Cardiac muscle cell (in vitro differentiated cells and primary cell): ENCODE results near the gene KRT37. TPM values are rescaled to one million over a fixed set of nuclear protein-coding genes. Genes with fewer than 3 reads are reported as not detected.
"Not testable (repeated sequence)": the region's sequence is repeated elsewhere in the genome, so short reads cannot be mapped to it uniquely, and the experiment has no call there.

ENCODE experiments used
- DNase-seq, 2 donors: peaks; one replicate each; pipeline versions ENCODE4 v3.0.0 to v3.0.0-alpha.2; 2010 to 2017; ENCODE audit warnings: low read depth in 1 of 2, low spot score in 1 of 2
- H3K27ac ChIP-seq: fragments of 200-600 bp; sonication (generic); 2 replicates; pipeline ENCODE4 v1.5.1; 2016
- H3K27me3 ChIP-seq: fragments of 200-600 bp; sonication (generic); 2 replicates; pipeline ENCODE4 v1.6.0; 2016; ENCODE audit warnings: control low read depth
- H3K36me3 ChIP-seq: fragments of 200-600 bp; sonication (generic); 2 replicates; pipeline ENCODE4 v1.5.1; 2016; ENCODE audit warnings: control low read depth
- H3K4me1 ChIP-seq: fragments of 200-600 bp; sonication (generic); 2 replicates; pipeline ENCODE4 v1.8.1; 2017; ENCODE audit warnings: low read depth, mild to moderate bottlenecking, mixed run types
- H3K4me3 ChIP-seq: fragments of 200-600 bp; sonication (generic); 2 replicates; pipeline ENCODE4 v1.5.1; 2016; ENCODE audit warnings: mild to moderate bottlenecking
- H3K9me3 ChIP-seq: fragments of 200-600 bp; sonication (generic); 2 replicates; pipeline ENCODE4 v1.5.1; 2017; ENCODE audit warnings: low read depth, mild to moderate bottlenecking, control low read depth
- polyA plus RNA-seq: library from polyadenylated mRNA; unstranded; fragments of >200 nt; fragmentation: Nextera tagmentation; extraction: Ambion mirVana; gene quantifications from 2 replicates; pipeline ENCODE4 v1.2.1, GENCODE V29; 2016
- total RNA-seq: library from RNA; depleted of rRNA; stranded (reverse); fragments of >200 nt; gene quantifications from 2 replicates; pipeline ENCODE4 v1.2.3, GENCODE V29; 2016
- TF ChIP-seq, protein P1 (sequence below): IDR thresholded peaks from 2 replicates; pipeline ENCODE4 v1.5.1; 2012; ENCODE audit warnings: low read depth, mild to moderate bottlenecking, low read length

The KRT37 gene
- total and polyA plus RNA-seq, 2 experiments from 2014 or later: not detected

DNA sequence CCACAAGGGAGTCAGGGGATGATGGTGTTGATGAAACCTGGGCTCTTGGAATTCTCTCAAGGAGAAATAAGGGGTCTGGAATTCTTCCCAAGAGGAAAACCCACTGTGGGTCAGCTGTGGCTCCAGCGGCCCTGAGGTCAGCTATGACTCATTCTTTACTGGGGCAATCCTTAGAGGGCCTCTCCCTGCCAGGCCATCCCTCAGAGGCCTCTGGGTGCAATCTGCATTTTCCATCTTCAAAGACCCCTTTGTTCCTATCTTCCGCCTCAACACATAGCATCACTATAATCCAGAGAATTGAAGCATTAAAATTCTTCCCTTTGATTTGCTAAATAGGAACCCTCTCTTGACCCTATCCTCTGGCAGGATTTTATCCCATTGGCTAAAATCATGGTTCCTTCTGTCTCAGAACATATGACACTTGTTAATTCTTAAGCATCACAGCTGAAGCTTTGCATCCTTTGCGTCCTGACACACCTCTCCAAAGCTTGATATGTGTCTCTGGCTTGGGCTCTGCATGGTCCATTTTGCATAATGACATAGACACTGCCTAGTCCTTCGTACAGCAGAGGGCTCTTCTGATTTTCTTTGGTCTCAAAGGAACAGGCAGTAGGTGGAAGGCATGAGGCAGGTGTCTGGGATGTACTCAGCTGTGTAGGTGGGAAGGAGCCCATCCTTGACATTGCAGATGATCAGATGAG is 4.4 kb upstream of the KRT37 start:
- no peak overlapping the region for H3K4me3 ChIP-seq
- peaks cover 2% of the 10 kb centered on the region for H3K4me1 ChIP-seq
- TF ChIP-seq, protein P1, sequence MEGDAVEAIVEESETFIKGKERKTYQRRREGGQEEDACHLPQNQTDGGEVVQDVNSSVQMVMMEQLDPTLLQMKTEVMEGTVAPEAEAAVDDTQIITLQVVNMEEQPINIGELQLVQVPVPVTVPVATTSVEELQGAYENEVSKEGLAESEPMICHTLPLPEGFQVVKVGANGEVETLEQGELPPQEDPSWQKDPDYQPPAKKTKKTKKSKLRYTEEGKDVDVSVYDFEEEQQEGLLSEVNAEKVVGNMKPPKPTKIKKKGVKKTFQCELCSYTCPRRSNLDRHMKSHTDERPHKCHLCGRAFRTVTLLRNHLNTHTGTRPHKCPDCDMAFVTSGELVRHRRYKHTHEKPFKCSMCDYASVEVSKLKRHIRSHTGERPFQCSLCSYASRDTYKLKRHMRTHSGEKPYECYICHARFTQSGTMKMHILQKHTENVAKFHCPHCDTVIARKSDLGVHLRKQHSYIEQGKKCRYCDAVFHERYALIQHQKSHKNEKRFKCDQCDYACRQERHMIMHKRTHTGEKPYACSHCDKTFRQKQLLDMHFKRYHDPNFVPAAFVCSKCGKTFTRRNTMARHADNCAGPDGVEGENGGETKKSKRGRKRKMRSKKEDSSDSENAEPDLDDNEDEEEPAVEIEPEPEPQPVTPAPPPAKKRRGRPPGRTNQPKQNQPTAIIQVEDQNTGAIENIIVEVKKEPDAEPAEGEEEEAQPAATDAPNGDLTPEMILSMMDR: no peak
- no peaks in the 10 kb centered on the region for H3K36me3 ChIP-seq
- H3K27me3 ChIP-seq: peaks cover 11% of the 10 kb centered on the region
- no peak overlapping the region for H3K27ac ChIP-seq
- no peaks in the 10 kb centered on the region for H3K9me3 ChIP-seq
- peak in 1 of 2 donors; percentile 53 for DNase-seq

DNA sequence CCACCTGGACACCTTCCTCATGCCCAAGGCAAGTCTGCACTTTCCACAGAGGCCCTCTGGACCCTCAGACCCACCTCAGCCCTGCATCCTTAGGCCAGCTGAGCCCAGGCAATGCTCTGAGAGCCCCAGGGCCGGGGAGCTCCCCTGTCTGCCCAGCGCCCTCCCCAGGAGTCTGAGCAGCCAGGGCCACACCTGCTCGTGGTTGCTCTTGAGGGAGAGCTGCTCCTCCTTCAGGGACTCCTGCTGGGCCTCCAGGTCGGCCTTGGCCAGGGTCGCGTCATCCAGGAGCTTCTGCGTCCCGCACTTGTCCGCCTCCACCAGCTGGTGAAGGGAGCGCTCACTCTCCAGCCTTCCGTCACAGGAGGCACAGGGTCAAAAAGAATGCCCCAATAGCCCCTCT is 1.8 kb downstream of the KRT37 start:
- H3K27me3 ChIP-seq: peaks cover 31% of the 10 kb centered on the region
- DNase-seq, H3K4me1 ChIP-seq, H3K27ac ChIP-seq, H3K4me3 ChIP-seq, H3K36me3 ChIP-seq, H3K9me3 ChIP-seq: not testable (repeated sequence)

DNA sequence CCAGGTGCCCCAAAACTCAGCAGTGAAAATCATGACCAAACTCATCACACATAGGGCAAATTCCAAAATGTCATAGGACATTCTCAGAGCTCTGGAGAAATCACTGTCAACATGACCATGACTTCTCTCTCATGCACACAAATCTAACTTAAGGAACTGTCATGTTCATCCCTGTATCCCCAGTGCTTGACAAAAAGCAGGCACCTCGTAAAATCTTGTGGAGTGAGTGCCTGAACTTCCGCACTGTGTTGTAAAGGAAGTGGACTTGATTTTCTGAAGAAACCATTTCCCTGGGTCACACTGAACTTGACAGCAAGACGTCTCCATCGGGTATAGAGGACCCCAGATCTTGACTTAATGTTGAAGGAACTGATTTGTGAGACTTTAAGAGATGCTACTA is 2.8 kb downstream of the KRT37 start:
- Histone ChIP-seq H3K4me3 (no peak overlapping the region), H3K9me3 (no peaks in the 10 kb centered on the region), H3K27ac (no peak overlapping the region), H3K4me1 (no peaks in the 10 kb centered on the region), H3K27me3 (peaks cover 31% of the 10 kb centered on the region), H3K36me3 (no peaks in the 10 kb centered on the region)
- TF ChIP-seq, protein P1: no peak
- no peak for DNase-seq

- TF ChIP-seq, protein P1: no peak
- DNase-seq: no peak
- H3K4me1 ChIP-seq: no peaks in the 10 kb centered on the region
- H3K27me3 ChIP-seq: peaks cover 31% of the 10 kb centered on the region
- H3K36me3 ChIP-seq: no peaks in the 10 kb centered on the region
- H3K27ac ChIP-seq: no peak overlapping the region
- no peaks in the 10 kb centered on the region for H3K9me3 ChIP-seq
- no peak overlapping the region for H3K4me3 ChIP-seq
These were observed 3.3 kb downstream of the KRT37 start for GRCh38 chr17:41421116-41421515.

DNA sequence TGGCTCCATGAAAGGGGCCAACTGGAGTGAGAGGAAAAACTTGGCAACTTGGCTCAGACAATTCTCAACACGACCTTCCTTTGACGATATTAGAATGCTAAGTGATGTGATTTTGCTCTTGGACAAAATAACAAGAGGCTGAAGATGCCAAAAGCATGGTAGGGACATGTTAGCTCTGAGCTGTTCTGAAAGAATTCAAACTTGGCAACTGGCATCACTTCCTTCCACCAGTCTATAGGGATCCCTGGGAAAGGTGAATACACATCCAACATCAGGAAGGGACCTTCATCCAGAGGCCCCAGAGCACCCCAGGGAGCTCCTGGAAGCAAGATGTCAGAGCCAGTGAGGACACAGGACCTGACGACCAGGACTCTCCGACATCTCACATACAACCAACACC is 4.3 kb downstream of the KRT37 start:
- Histone ChIP-seq H3K36me3 (no peaks in the 10 kb centered on the region), H3K4me1 (no peaks in the 10 kb centered on the region), H3K27me3 (peaks cover 31% of the 10 kb centered on the region), H3K27ac (no peak overlapping the region), H3K4me3 (no peak overlapping the region), H3K9me3 (no peaks in the 10 kb centered on the region)
- TF ChIP-seq, protein P1: no peak
- DNase-seq: no peak

DNA sequence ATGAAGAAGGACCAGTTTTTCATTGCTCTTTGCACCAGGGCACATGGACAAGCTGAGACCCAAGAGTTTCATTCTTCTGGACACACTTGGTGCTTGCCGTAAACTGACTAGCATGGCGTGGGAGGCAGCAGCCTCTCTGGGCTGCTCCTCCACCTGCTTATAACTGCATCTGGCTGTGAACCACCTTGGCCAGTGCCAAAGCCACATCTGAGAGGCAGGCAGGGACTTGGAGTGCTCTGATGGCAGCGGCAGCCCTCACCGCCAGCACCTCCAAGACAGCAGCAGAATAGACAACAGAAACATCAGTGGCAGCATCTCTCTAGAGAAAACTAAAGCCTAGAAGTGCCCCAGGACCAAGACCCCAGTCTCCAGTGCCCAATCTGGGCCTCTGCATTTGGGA is 4.7 kb downstream of the KRT37 start:
- H3K27ac ChIP-seq: no peak overlapping the region
- no peaks in the 10 kb centered on the region for H3K4me1 ChIP-seq
- no peaks in the 10 kb centered on the region for H3K36me3 ChIP-seq
- TF ChIP-seq, protein P1: no peak
- no peak for DNase-seq
- no peak overlapping the region for H3K4me3 ChIP-seq
- no peaks in the 10 kb centered on the region for H3K9me3 ChIP-seq
- peaks cover 31% of the 10 kb centered on the region for H3K27me3 ChIP-seq
